Gastrocnemius medialis (tissue), 4 donors: ENCODE data around the gene SETD3.

Experiments
- POLR2A ChIP-seq, 2 donors: fragments of 450-650 bp; IDR thresholded peaks; one replicate each; pipeline ENCODE4 v1.6.1; 2017; ENCODE audit warnings: antibody characterized with exemption in 2 of 2, mild to moderate bottlenecking in 2 of 2, moderate library complexity in 2 of 2
- TF ChIP-seq, protein P1 (sequence below), 5 experiments: fragments of 450-650 bp in 3 of 5; fragments of 200-600 bp in 2 of 5; sonication (generic) in 2 of 5; IDR thresholded peaks in 4 of 5; conservative IDR thresholded peaks in 1 of 5; 1 replicate in 4 of 5; 2 replicates in 1 of 5; pipeline ENCODE4 v1.5.1; 2016 to 2019; ENCODE audit warnings: antibody characterized with exemption in 5 of 5, mild to moderate bottlenecking in 3 of 5, moderate library complexity in 3 of 5

DNA sequence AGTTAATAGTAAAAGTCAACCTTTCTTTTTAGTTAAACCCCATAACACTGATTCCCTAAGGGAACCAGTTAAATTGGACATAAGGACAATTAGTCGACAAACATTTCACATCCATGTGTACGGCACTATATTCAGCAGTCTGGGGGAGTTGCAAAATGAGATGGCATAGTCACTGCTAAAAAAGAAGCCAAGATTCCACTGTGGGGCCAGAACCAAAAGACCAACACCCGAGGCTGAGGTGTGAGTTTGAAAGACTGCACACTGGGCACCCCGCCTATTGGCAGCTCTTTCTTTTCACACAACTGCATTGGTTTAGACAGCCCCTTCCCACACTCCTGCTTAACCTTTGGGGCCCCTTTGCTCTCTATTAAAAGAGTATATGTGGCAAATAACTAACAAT is 16.7 kb downstream of the SETD3 start:
- TF ChIP-seq, protein P1, sequence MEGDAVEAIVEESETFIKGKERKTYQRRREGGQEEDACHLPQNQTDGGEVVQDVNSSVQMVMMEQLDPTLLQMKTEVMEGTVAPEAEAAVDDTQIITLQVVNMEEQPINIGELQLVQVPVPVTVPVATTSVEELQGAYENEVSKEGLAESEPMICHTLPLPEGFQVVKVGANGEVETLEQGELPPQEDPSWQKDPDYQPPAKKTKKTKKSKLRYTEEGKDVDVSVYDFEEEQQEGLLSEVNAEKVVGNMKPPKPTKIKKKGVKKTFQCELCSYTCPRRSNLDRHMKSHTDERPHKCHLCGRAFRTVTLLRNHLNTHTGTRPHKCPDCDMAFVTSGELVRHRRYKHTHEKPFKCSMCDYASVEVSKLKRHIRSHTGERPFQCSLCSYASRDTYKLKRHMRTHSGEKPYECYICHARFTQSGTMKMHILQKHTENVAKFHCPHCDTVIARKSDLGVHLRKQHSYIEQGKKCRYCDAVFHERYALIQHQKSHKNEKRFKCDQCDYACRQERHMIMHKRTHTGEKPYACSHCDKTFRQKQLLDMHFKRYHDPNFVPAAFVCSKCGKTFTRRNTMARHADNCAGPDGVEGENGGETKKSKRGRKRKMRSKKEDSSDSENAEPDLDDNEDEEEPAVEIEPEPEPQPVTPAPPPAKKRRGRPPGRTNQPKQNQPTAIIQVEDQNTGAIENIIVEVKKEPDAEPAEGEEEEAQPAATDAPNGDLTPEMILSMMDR (IDR thresholded peaks at IDR 0.05 in 4 of 5, conservative IDR thresholded peaks at IDR 0.05 in 1 of 5), result no peak
- no peak for TF ChIP-seq POLR2A (IDR thresholded peaks at IDR 0.05)
